Chondrocyte (in vitro differentiated cells): ENCODE data around the gene COLQ. TPM values are rescaled to one million over a fixed set of nuclear protein-coding genes. Genes with fewer than 3 reads are reported as not detected.

Experiments
- DNase-seq: peaks from one replicate; pipeline ENCODE4 v3.0.0; 2021; ENCODE audit warnings: mixed read lengths, low spot score
- H3K27ac Mint-ChIP-seq: one replicate; pipeline ENCODE4 v1.8.0; 2021; ENCODE audit warnings: mild to moderate bottlenecking, moderate library complexity, mixed read lengths; ENCODE audit not compliant: unreplicated experiment
- H3K27me3 Mint-ChIP-seq: 2 replicates; pipeline ENCODE4 v1.8.0; 2021; ENCODE audit warnings: low read depth, mixed read lengths
- H3K36me3 Mint-ChIP-seq: 2 replicates; pipeline ENCODE4 v1.8.0; 2021; ENCODE audit warnings: low read depth, mixed read lengths
- H3K4me1 Mint-ChIP-seq: 2 replicates; pipeline ENCODE4 v1.8.0; 2021; ENCODE audit warnings: low read depth, mild to moderate bottlenecking, mixed read lengths
- H3K4me3 Mint-ChIP-seq: one replicate; pipeline ENCODE4 v1.8.0; 2021; ENCODE audit warnings: mild to moderate bottlenecking, moderate library complexity, mixed read lengths; ENCODE audit not compliant: unreplicated experiment
- H3K9me3 Mint-ChIP-seq: 2 replicates; pipeline ENCODE4 v1.8.0; 2021; ENCODE audit warnings: low read depth, mixed read lengths
- total RNA-seq: library from RNA; stranded (reverse); gene quantifications from 3 replicates; pipeline ENCODE4 v1.2.1, GENCODE V29; 2021
- TF ChIP-seq, protein P1 (sequence below): fragments of 200-600 bp; sonication (generic); IDR thresholded peaks from 2 replicates; pipeline ENCODE4 v1.5.0; 2021; ENCODE audit warnings: antibody characterized with exemption, mild to moderate bottlenecking, moderate library complexity

Gene COLQ
- total RNA-seq, 1 donor from 2014 or later: 4.2 TPM

GRCh38 chr3:15506571-15506970 lies 14.9 kb downstream of the COLQ start:
- H3K4me1 Mint-ChIP-seq: no peaks in the 10 kb centered on the region
- TF ChIP-seq, protein P1, sequence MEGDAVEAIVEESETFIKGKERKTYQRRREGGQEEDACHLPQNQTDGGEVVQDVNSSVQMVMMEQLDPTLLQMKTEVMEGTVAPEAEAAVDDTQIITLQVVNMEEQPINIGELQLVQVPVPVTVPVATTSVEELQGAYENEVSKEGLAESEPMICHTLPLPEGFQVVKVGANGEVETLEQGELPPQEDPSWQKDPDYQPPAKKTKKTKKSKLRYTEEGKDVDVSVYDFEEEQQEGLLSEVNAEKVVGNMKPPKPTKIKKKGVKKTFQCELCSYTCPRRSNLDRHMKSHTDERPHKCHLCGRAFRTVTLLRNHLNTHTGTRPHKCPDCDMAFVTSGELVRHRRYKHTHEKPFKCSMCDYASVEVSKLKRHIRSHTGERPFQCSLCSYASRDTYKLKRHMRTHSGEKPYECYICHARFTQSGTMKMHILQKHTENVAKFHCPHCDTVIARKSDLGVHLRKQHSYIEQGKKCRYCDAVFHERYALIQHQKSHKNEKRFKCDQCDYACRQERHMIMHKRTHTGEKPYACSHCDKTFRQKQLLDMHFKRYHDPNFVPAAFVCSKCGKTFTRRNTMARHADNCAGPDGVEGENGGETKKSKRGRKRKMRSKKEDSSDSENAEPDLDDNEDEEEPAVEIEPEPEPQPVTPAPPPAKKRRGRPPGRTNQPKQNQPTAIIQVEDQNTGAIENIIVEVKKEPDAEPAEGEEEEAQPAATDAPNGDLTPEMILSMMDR: no peak
- no peak overlapping the region for H3K4me3 Mint-ChIP-seq
- no peaks in the 10 kb centered on the region for H3K9me3 Mint-ChIP-seq
- peaks cover 3% of the 10 kb centered on the region for H3K36me3 Mint-ChIP-seq
- DNase-seq: no peak
- H3K27me3 Mint-ChIP-seq: no peaks in the 10 kb centered on the region
- no peak overlapping the region for H3K27ac Mint-ChIP-seq

DNA sequence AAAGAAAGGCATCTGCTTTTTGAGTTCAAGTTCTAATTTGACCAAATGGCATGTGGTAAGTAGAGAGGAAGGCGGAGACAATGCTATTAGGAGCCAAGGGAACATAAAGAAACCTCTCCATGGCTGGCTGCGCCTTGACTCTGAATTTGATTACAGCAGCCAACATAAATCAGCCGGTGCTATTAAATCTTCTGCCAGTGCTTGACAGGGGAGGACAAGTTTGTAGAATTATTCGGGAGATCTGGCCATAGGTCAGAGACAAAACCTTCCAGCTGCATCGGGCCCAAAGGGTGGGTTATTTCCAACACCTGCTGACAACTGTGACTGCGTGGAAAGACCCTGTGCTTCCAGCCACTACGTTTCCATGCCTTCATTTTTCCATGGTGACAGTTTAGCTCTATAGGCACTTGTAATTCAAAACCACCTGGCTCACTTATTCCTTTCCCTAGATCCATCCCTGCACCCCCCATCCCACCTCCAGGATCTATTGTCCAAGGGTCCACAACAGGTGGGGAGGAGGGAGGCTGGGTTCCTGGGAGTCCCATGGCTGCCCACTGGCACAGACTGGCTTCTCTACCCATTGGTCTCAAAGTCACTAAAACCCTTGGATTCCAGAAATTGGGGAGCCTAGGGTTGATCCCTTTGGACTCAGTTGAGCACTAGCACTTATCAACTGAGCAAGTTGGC lies 15.9 kb downstream of the COLQ start:
- H3K9me3 Mint-ChIP-seq: no peaks in the 10 kb centered on the region
- TF ChIP-seq, protein P1: no peak
- peaks cover 3% of the 10 kb centered on the region for H3K36me3 Mint-ChIP-seq
- DNase-seq: no peak
- H3K27me3 Mint-ChIP-seq: no peaks in the 10 kb centered on the region
- H3K4me3 Mint-ChIP-seq: no peak overlapping the region
- no peak overlapping the region for H3K27ac Mint-ChIP-seq
- H3K4me1 Mint-ChIP-seq: no peaks in the 10 kb centered on the region

GRCh38 chr3:15502616-15503015 lies 18.9 kb downstream of the COLQ start:
- no peaks in the 10 kb centered on the region for H3K9me3 Mint-ChIP-seq

DNA sequence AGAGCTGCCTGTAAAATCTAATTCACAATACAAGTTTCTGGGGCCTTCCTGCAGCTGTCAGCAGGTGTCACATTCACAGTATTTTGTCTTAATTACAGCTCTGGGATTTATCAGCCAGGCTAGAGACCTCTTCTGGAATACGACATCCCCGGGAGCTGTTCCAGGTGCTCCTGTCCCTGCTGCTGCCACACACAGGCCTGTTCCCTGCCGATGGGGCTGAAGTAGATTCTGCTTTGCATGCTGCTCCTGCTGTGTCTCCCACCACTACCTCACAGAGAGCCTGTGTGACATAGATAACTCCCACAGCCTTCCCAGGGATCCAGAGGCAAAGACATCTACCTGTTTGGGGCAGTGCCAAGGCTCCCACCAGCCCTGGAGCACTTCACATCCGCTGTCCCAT lies 20.4 kb downstream of the COLQ start:
- DNase-seq: no peak
- Mint-ChIP-seq H3K36me3 (peaks cover 3% of the 10 kb centered on the region), H3K27ac (no peak overlapping the region), H3K27me3 (no peaks in the 10 kb centered on the region), H3K9me3 (no peaks in the 10 kb centered on the region), H3K4me1 (no peaks in the 10 kb centered on the region), H3K4me3 (no peak overlapping the region)
- TF ChIP-seq, protein P1: no peak

More at GRCh38 chr3:15502616-15503015, 18.9 kb downstream of the COLQ start:
- H3K4me1 Mint-ChIP-seq: no peaks in the 10 kb centered on the region
- DNase-seq: no peak
- H3K27me3 Mint-ChIP-seq: no peaks in the 10 kb centered on the region
- no peak overlapping the region for H3K27ac Mint-ChIP-seq
- H3K36me3 Mint-ChIP-seq: peaks cover 3% of the 10 kb centered on the region
- no peak overlapping the region for H3K4me3 Mint-ChIP-seq
- TF ChIP-seq, protein P1: no peak

DNA sequence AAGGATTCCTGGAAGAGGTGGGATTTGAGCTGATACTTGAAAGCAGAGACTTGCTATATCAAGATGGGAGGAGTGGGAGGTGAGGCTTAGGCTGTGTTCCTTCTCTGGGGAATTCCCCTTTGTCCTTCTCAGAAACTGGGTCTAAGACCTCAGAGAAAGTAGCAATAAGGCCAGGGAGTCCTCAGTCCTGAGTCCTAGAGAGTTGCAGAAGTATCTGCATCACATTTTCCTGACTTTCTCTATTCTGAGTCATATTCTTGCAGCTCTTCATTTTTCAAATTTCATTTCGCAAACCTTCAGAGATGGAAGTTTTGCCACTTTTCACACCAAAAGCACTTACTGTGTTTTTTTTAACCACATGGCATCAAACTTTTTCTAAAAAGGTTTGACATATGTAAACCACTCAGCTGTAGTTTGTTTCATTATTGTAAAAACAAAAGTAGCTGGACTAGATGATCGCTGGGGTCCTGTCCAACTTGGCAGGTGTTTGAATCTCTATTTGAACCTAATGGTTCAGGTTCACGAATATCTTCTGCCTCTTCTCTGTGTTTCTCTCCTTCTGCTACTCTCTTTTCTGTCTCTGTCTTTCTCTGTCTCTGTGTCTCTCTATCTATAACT lies 21.3 kb downstream of the COLQ start:
- TF ChIP-seq, protein P1: no peak
- Mint-ChIP-seq H3K4me3 (no peak overlapping the region), H3K27ac (no peak overlapping the region), H3K9me3 (no peaks in the 10 kb centered on the region), H3K36me3 (peaks cover 3% of the 10 kb centered on the region), H3K27me3 (no peaks in the 10 kb centered on the region), H3K4me1 (no peaks in the 10 kb centered on the region)
- DNase-seq: no peak
